Activated T-cell treated with anti-CD3 and anti-CD28 coated beads, Interleukin-2, amount 50 U/mL, for 24 hours (primary cell): ENCODE measurements around the gene PKN1.

Source experiments
- DNase-seq: peaks from one replicate; pipeline ENCODE4 v3.0.0-alpha.2; 2020
- H3K27ac Mint-ChIP-seq: 2 replicates; pipeline ENCODE4 v1.8.0; 2020; ENCODE audit warnings: mild to moderate bottlenecking, mixed read lengths
- H3K27me3 Mint-ChIP-seq: 2 replicates; pipeline ENCODE4 v1.8.0; 2020; ENCODE audit warnings: mixed read lengths
- H3K36me3 Mint-ChIP-seq: 2 replicates; pipeline ENCODE4 v1.8.0; 2020; ENCODE audit warnings: low read depth, mixed read lengths
- H3K4me1 Mint-ChIP-seq: 2 replicates; pipeline ENCODE4 v1.8.0; 2020; ENCODE audit warnings: low read depth, mixed read lengths
- H3K4me3 Mint-ChIP-seq: 2 replicates; pipeline ENCODE4 v1.8.0; 2020; ENCODE audit warnings: mild to moderate bottlenecking, moderate library complexity, mixed read lengths
- H3K9me3 Mint-ChIP-seq: 2 replicates; pipeline ENCODE4 v1.8.0; 2020; ENCODE audit warnings: mixed read lengths

PKN1 gene

DNA sequence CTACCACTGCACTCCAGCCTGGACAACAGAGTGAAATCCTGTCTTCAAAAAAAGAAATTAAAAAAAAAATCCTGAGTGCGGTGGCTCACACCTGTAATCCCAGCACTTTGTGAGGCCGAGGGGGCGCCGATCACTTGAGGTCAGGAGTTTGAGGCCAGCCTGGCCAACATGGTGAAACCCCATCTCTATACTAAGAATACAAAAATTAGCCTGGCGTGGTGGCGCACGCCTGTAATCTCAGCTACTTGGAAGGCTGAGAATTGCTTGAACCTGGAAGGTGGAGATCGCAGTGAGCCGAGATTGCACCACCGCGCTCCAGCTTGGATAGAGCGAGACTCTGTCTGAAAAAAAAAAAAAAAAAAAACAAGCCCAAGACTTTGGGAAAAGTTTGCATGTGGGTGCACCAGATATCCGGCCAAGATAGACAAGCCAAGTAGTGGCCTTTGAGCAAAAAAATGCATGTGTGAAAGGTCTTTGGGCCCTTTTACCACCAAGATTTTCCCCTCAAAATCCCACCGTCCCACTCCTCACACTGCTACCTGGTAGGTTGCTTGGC, 79.4 kb downstream of the PKN1 start:
- Mint-ChIP-seq H3K36me3 (peaks cover 52% of the 10 kb centered on the region), H3K27me3 (no peaks in the 10 kb centered on the region), H3K27ac (peak overlapping the region; percentile 29), H3K4me3 (no peak overlapping the region), H3K4me1 (peaks cover 55% of the 10 kb centered on the region), H3K9me3 (no peaks in the 10 kb centered on the region)
- DNase-seq = no peak

DNA sequence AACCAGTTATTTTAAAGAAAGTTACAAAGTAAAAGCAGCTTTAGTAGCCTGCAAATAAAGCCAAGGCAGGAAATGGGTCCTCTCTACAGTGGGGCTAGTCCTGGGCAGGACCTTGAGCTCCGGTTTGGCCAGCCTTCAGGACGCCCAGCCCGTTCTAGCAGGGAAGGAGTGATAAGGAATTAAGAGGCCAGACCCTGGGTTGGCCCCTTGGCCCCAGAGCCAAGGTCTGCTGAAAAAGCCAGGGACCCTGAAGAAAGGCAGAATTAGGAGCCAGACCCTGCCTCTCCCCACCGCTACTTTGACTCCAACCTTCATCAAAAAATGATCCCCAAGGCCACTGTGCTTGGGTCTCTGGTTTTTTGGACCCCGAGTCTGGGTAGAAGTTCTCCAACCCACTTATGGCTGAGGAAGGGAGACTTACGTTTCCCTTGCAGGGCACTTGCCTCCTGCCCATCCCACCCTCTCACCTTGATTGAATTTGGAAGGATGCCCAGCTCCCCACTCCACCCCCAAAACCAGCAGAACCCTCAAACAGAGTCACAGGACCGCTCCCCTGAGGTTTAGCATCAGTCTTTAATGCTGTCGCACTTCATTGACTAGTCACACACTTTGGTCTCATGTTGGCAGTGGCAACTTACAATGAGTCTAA, 81.2 kb downstream of the PKN1 start:
- no peaks in the 10 kb centered on the region for H3K9me3 Mint-ChIP-seq
- no peak for DNase-seq
- peaks cover 53% of the 10 kb centered on the region for H3K4me1 Mint-ChIP-seq
- peak overlapping the region; percentile 88 for H3K4me3 Mint-ChIP-seq
- no peaks in the 10 kb centered on the region for H3K27me3 Mint-ChIP-seq
- peak overlapping the region; percentile 90 for H3K27ac Mint-ChIP-seq
- peaks cover 55% of the 10 kb centered on the region for H3K36me3 Mint-ChIP-seq

GRCh38 chr19:14515501-14516047, 82.5 kb downstream of the PKN1 start:
- Mint-ChIP-seq H3K4me3 (peak overlapping the region; percentile 88), H3K27ac (peak overlapping the region; percentile 90)

DNA sequence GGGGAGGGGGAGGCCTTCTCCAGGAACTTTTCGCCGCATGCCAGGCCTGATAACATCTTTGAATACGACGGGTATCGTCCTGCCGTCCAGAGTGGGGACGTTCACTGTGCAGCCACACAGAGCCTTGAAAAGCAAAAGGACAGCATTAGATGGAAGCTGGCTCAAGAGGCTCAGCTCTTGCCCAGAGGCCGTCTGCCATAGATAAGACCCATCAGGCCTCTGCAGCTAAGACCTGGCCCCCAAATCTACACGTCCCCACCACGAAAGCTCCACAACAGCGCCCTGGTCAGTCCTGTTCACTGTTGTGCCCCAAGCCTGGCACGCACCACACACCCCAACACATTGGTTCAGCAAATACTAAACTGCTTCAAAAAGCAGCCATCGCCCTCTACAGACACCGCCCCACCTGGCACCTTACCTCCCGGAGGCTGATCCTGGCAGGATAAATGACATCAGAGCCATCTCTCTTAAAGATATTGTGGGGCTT, 83.0 kb downstream of the PKN1 start:
- Mint-ChIP-seq H3K9me3 (no peaks in the 10 kb centered on the region), H3K27me3 (no peaks in the 10 kb centered on the region), H3K36me3 (peaks cover 55% of the 10 kb centered on the region), H3K4me3 (peak overlapping the region; percentile 88), H3K4me1 (peaks cover 53% of the 10 kb centered on the region), H3K27ac (peak overlapping the region; percentile 90)
- no peak for DNase-seq

More at GRCh38 chr19:14515501-14516047, 82.5 kb downstream of the PKN1 start:
- peaks cover 55% of the 10 kb centered on the region for H3K36me3 Mint-ChIP-seq
- no peaks in the 10 kb centered on the region for H3K9me3 Mint-ChIP-seq
- no peaks in the 10 kb centered on the region for H3K27me3 Mint-ChIP-seq
- no peak for DNase-seq
- H3K4me1 Mint-ChIP-seq = peaks cover 59% of the 10 kb centered on the region

GRCh38 chr19:14516746-14517438, 83.8 kb downstream of the PKN1 start:
- H3K36me3 Mint-ChIP-seq = peaks cover 53% of the 10 kb centered on the region
- peak overlapping the region; percentile 88 for H3K4me3 Mint-ChIP-seq
- peak overlapping the region; percentile 90 for H3K27ac Mint-ChIP-seq
- peaks cover 57% of the 10 kb centered on the region for H3K4me1 Mint-ChIP-seq
- no peaks in the 10 kb centered on the region for H3K27me3 Mint-ChIP-seq
- no peaks in the 10 kb centered on the region for H3K9me3 Mint-ChIP-seq
- DNase-seq = peak; percentile 40

- Mint-ChIP-seq H3K27me3 (no peaks in the 10 kb centered on the region), H3K4me3 (peak overlapping the region; percentile 88), H3K4me1 (peaks cover 61% of the 10 kb centered on the region), H3K27ac (peak overlapping the region; percentile 90), H3K9me3 (no peaks in the 10 kb centered on the region), H3K36me3 (peaks cover 53% of the 10 kb centered on the region)
- no peak for DNase-seq
Observed at GRCh38 chr19:14517446-14517839, 84.3 kb downstream of the PKN1 start.

- peak within 1 kb of the TSS; percentile 99 for H3K27ac Mint-ChIP-seq
- H3K36me3 Mint-ChIP-seq = peaks cover 48% of the 10 kb centered on the region
- peaks cover 66% of the 10 kb centered on the region for H3K4me1 Mint-ChIP-seq
- H3K4me3 Mint-ChIP-seq = peak within 1 kb of the TSS; percentile 88
- no peak for DNase-seq
- no peaks in the 10 kb centered on the region for H3K27me3 Mint-ChIP-seq
- no peaks in the 10 kb centered on the region for H3K9me3 Mint-ChIP-seq
Observed at GRCh38 chr19:14517840-14518505, 84.9 kb downstream of the PKN1 start, which contains the start of gene DNAJB1. DNAJB1 (minus strand) TSS chr19:14518397; CDS start chr19:14518349, 48 bp downstream.

DNA sequence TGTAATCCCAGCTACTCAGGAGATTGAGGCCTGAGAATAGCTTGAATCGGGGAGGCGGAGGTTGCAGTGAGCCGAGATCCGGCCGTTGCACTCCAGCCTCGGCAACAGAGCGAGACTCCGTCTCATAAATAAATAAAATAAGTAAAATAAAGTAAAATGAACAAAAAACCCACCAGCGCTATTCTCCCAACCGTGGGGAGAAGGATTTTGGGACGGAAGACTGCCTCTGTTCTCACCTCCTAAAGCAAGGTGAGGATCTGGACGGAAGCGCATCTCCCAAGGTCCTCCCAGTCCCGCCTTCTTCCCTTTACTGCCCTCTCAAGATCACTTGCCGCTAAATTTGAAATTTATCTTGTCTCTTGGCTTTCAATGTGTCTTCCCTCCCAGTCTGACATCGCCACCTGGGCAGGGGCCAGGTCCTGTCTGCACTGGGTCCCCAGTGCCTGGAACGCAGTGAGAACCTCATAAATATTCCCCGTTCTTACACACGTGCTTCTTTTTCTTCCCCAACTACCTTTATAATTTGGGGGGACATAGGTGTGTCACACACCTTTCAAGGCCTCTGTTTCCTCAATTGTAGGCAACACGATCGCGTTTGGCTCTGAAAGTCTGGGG, 86.2 kb downstream of the PKN1 start:
- Mint-ChIP-seq H3K4me3 (peak overlapping the region; percentile 88), H3K4me1 (peaks cover 73% of the 10 kb centered on the region), H3K27me3 (no peaks in the 10 kb centered on the region), H3K27ac (peak overlapping the region; percentile 99), H3K9me3 (no peaks in the 10 kb centered on the region), H3K36me3 (peaks cover 34% of the 10 kb centered on the region)
- DNase-seq = no peak

DNA sequence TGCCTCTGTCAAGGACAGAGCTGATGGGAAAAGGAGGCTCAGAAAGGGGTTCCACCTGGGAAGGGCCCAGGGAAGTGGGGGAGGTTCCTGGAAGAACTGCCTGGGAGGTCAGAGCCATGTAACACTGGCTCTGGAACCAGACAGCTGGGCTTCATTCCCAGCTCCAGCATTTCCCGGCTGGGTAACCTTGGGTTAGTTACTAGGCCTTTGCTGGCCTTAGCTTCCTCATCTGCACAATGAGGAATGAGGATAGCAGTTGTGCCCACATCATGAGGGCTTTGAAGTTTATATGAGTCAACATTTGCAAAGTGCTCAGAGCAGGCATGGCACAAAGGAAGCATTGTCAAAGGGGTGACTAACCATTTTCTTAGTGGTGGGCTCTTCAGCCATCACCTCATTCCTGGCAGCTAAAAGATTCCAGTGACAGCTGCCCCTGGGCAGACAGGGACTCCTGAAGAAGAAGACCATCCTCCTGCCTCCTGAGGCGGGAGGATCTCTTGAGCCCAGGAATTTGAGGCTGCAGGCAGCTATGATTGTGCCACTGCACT, 86.8 kb downstream of the PKN1 start:
- H3K27ac Mint-ChIP-seq = peak overlapping the region; percentile 99
- DNase-seq = peak; percentile 38
- peaks cover 29% of the 10 kb centered on the region for H3K36me3 Mint-ChIP-seq
- H3K27me3 Mint-ChIP-seq = no peaks in the 10 kb centered on the region
- no peaks in the 10 kb centered on the region for H3K9me3 Mint-ChIP-seq
- peaks cover 67% of the 10 kb centered on the region for H3K4me1 Mint-ChIP-seq
- peak overlapping the region; percentile 88 for H3K4me3 Mint-ChIP-seq

DNA sequence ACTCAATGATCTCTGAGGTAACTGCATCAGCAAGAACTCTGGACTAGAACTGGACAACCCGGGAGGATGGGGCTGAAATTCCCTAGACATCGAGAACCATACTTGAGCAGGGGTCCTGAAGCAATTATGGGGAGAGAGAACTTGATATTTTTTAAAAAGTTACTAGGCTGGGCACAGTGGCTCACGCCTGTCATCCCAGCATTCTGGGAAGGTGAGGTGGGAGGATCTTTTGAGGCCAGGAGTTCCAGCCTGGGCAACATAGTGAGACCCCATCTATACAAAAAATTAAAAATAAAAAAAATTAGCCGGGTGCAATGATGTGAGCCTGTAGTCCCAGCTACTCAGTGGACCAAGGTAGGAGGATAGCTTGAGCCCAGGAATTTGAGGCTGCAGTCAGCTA, 87.4 kb downstream of the PKN1 start:
- Mint-ChIP-seq H3K27me3 (no peaks in the 10 kb centered on the region), H3K27ac (peak overlapping the region; percentile 99)

More for the DNA sequence above, 87.4 kb downstream of the PKN1 start:
- Mint-ChIP-seq H3K4me3 (no peak overlapping the region), H3K36me3 (peaks cover 23% of the 10 kb centered on the region), H3K9me3 (no peaks in the 10 kb centered on the region), H3K4me1 (peaks cover 64% of the 10 kb centered on the region)
- DNase-seq = no peak
